Hepatocyte (in vitro differentiated cells): Measurements from ENCODE around the gene MX1. TPM values are rescaled to one million over a fixed set of nuclear protein-coding genes. Genes with fewer than 3 reads are reported as not detected.

Experiments
- DNase-seq: peaks from one replicate; pipeline ENCODE4 v3.0.0-alpha.2; 2016; ENCODE audit warnings: low spot score
- H2AFZ ChIP-seq: fragments of 200-600 bp; sonication (generic); 2 replicates; pipeline ENCODE4 v1.6.0; 2016; ENCODE audit warnings: antibody characterized with exemption, mild to moderate bottlenecking
- H3K27ac ChIP-seq: fragments of 200-600 bp; sonication (generic); 2 replicates; pipeline ENCODE4 v1.5.1; 2016; ENCODE audit warnings: mild to moderate bottlenecking
- H3K27me3 ChIP-seq: fragments of 200-600 bp; sonication (generic); 2 replicates; pipeline ENCODE4 v1.6.1; 2016
- H3K36me3 ChIP-seq: fragments of 200-600 bp; sonication (generic); replicated peaks from 2 replicates; pipeline ENCODE4 v1.5.1; 2016; ENCODE audit warnings: low read depth; ENCODE audit not compliant: insufficient read depth
- H3K4me1 ChIP-seq: fragments of 200-600 bp; sonication (generic); 2 replicates; pipeline ENCODE4 v1.5.1; 2016; ENCODE audit warnings: mild to moderate bottlenecking, moderate library complexity; ENCODE audit not compliant: insufficient read depth
- H3K4me2 ChIP-seq: fragments of 200-600 bp; sonication (generic); 2 replicates; pipeline ENCODE4 v1.6.0; 2016
- H3K4me3 ChIP-seq: fragments of 200-600 bp; sonication (generic); 2 replicates; pipeline ENCODE4 v1.5.1; 2016; ENCODE audit warnings: mild to moderate bottlenecking
- H3K79me2 ChIP-seq: fragments of 200-600 bp; sonication (generic); 2 replicates; pipeline ENCODE4 v1.6.0; 2017; ENCODE audit warnings: mild to moderate bottlenecking
- H3K9me2 ChIP-seq: fragments of 200-600 bp; sonication (generic); replicated peaks from 2 replicates; pipeline ENCODE4 v1.6.0; 2017; ENCODE audit warnings: mild to moderate bottlenecking; ENCODE audit not compliant: insufficient read depth
- H3K9me3 ChIP-seq: fragments of 200-600 bp; sonication (generic); 2 replicates; pipeline ENCODE4 v1.5.1; 2016; ENCODE audit warnings: low read depth, mild to moderate bottlenecking
- H4K20me1 ChIP-seq: fragments of 200-600 bp; sonication (generic); 2 replicates; pipeline ENCODE4 v1.6.0; 2016; ENCODE audit warnings: mild to moderate bottlenecking; ENCODE audit not compliant: insufficient read depth, poor library complexity, severe bottlenecking
- EZH2 ChIP-seq: fragments of 200-600 bp; sonication (generic); IDR thresholded peaks from 2 replicates; pipeline ENCODE4 v1.6.1; 2016; ENCODE audit warnings: antibody characterized with exemption, mild to moderate bottlenecking, borderline replicate concordance
- EZH2phosphoT487 ChIP-seq: fragments of 200-600 bp; sonication (generic); IDR thresholded peaks from one replicate; pipeline ENCODE4 v1.6.1; 2018; ENCODE audit warnings: antibody characterized with exemption, mild to moderate bottlenecking, low read depth, moderate library complexity; ENCODE audit not compliant: unreplicated experiment, severe bottlenecking
- WGBS: methylation state at CpG from one replicate; pipeline ENCODE4 v1.1.6; 2016; ENCODE audit warnings: low lambda C conversion rate; ENCODE audit errors: missing lambda C conversion rate; 5-methylcytosine and 5-hydroxymethylcytosine counted together
- polyA plus RNA-seq: library from polyadenylated mRNA; unstranded; fragments of >200 nt; fragmentation: Nextera tagmentation; extraction: Ambion mirVana; gene quantifications from 2 replicates; pipeline ENCODE4 v1.2.1, GENCODE V29; 2016
- total RNA-seq: library from RNA; depleted of rRNA; stranded (reverse); fragments of >200 nt; gene quantifications from 2 replicates; pipeline ENCODE4 v1.2.3, GENCODE V29; 2014
- TF ChIP-seq, protein P1 (sequence below): fragments of 200-600 bp; sonication (generic); IDR thresholded peaks from 2 replicates; pipeline ENCODE4 v1.5.1; 2016; ENCODE audit warnings: antibody characterized with exemption, mild to moderate bottlenecking; ENCODE audit not compliant: poor library complexity

Gene MX1
- total and polyA plus RNA-seq, 2 experiments from 2014 or later: 14.2 to 26.6 TPM

DNA sequence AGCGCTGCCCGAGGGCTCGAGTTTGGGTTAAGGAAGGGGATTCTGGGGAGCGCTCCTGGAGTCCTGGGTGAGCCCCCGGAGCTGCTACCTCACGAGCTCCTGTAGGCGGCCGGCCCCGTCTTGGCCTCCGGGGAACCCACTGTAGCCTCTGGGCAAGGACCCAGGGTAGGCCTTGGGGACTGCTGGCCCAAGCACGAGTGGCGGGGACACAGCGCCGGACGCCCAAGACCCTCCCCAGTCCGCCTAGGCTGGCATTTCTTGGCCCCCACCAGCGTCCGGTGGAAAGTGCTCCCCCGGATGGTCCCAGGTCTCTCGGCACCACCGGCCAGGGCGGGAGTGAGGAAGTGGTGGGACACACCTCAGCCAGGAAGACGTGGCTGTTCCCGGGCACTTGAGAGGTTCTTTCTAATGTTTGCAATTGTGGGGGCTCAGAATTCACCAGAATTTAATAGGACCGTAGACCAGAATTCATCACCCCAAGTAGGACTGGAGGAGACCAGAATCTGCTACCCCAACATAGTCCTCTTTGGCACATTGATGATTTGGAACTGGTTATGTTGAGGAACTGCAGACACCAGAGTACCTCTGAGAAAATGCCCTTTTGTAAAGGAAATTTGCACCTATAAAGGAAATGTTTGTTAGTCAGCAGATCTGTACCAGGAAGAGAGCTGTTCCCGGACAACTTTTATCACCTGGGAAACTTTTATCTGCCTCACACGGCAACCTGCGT, 82.5 kb downstream of the MX1 start:
- Histone ChIP-seq H3K27ac (peak overlapping the region; percentile 96), H4K20me1 (peaks cover 24% of the 10 kb centered on the region), H3K4me2 (peak overlapping the region; percentile 86), H3K27me3 (peaks cover 25% of the 10 kb centered on the region), H3K4me1 (peaks cover 24% of the 10 kb centered on the region), H2AFZ (peak overlapping the region; percentile 31), H3K9me2 (no peaks in the 10 kb centered on the region), H3K79me2 (peaks cover 50% of the 10 kb centered on the region), H3K9me3 (no peaks in the 10 kb centered on the region), H3K4me3 (no peak overlapping the region), H3K36me3 (no peaks in the 10 kb centered on the region)
- DNase-seq: peak; percentile 51
- TF ChIP-seq, protein P1, sequence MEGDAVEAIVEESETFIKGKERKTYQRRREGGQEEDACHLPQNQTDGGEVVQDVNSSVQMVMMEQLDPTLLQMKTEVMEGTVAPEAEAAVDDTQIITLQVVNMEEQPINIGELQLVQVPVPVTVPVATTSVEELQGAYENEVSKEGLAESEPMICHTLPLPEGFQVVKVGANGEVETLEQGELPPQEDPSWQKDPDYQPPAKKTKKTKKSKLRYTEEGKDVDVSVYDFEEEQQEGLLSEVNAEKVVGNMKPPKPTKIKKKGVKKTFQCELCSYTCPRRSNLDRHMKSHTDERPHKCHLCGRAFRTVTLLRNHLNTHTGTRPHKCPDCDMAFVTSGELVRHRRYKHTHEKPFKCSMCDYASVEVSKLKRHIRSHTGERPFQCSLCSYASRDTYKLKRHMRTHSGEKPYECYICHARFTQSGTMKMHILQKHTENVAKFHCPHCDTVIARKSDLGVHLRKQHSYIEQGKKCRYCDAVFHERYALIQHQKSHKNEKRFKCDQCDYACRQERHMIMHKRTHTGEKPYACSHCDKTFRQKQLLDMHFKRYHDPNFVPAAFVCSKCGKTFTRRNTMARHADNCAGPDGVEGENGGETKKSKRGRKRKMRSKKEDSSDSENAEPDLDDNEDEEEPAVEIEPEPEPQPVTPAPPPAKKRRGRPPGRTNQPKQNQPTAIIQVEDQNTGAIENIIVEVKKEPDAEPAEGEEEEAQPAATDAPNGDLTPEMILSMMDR: no peak
- TF ChIP-seq EZH2phosphoT487 (no peak), EZH2 (no peak)
- 13% methylated on average over 26 of the region's 28 CpGs for WGBS

Other genes starting within 250 kb of the MX1 start
- 35.4 and 47.5 TPM in 2 replicates for gene FAM3B, start 109.4 kb upstream of the MX1 start, total RNA-seq
- gene FAM3B, start 109.4 kb upstream of the MX1 start, polyA plus RNA-seq: 45.3 and 49.7 TPM in 2 replicates
- 1.9 and 2.6 TPM in 2 replicates for gene MX2, start 64.2 kb upstream of the MX1 start, total RNA-seq
- 0.90 and 1.1 TPM in 2 replicates for gene MX2, start 64.2 kb upstream of the MX1 start, polyA plus RNA-seq
- gene TMPRSS2, start 81.9 kb downstream of the MX1 start, total RNA-seq: 113 and 121 TPM in 2 replicates
- gene TMPRSS2, start 81.9 kb downstream of the MX1 start, polyA plus RNA-seq: 50.8 and 65.9 TPM in 2 replicates